ENCODE measurements around the gene RASSF10.

The RASSF10 gene

GRCh38 chr11:12995188-12995587 is 13.9 kb upstream of the RASSF10 start:
- no peak for DNase-seq

- no peak for DNase-seq
Measured at GRCh38 chr11:12995823-12996222, 13.3 kb upstream of the RASSF10 start.

- DNase-seq = no peak
Measured at GRCh38 chr11:12997168-12997567, 11.9 kb upstream of the RASSF10 start.

GRCh38 chr11:12998336-12998735 is 10.8 kb upstream of the RASSF10 start:
- DNase-seq = no peak

- DNase-seq = no peak
Measured at GRCh38 chr11:12999597-12999996, 9.5 kb upstream of the RASSF10 start.

GRCh38 chr11:13000116-13000515 is 9.0 kb upstream of the RASSF10 start:
- no peak for DNase-seq

GRCh38 chr11:13000721-13001120 is 8.4 kb upstream of the RASSF10 start:
- DNase-seq = no peak

GRCh38 chr11:13003736-13004493 is 5.2 kb upstream of the RASSF10 start:
- DNase-seq = no peak

GRCh38 chr11:13007182-13008060 is 1.7 kb upstream of the RASSF10 start:
- DNase-seq = no peak

GRCh38 chr11:13008061-13008435 is 1.1 kb upstream of the RASSF10 start:
- DNase-seq = no peak

GRCh38 chr11:13009476-13009920 is 382 bp downstream of the RASSF10 start:
- no peak for DNase-seq

- no peak for DNase-seq
Measured at GRCh38 chr11:13009921-13010748, 1.0 kb downstream of the RASSF10 start.

- no peak for DNase-seq
Measured at GRCh38 chr11:13010749-13011465, 1.8 kb downstream of the RASSF10 start.

GRCh38 chr11:13011466-13012055 is 2.4 kb downstream of the RASSF10 start:
- DNase-seq = no peak

GRCh38 chr11:13012056-13012661 is 3.0 kb downstream of the RASSF10 start:
- no peak for DNase-seq

GRCh38 chr11:13013054-13013488 is 4.0 kb downstream of the RASSF10 start:
- no peak for DNase-seq

- no peak for DNase-seq
Measured at GRCh38 chr11:13015753-13016152, 6.6 kb downstream of the RASSF10 start.

- no peak for DNase-seq
Measured at GRCh38 chr11:13016415-13016814, 7.3 kb downstream of the RASSF10 start.

GRCh38 chr11:13019313-13019712 is 10.2 kb downstream of the RASSF10 start:
- no peak for DNase-seq

- DNase-seq = no peak
Measured at GRCh38 chr11:13023423-13023822, 14.3 kb downstream of the RASSF10 start.

GRCh38 chr11:13026722-13027121 is 17.6 kb downstream of the RASSF10 start:
- no peak for DNase-seq

- no peak for DNase-seq
Measured at GRCh38 chr11:13028322-13028721, 19.2 kb downstream of the RASSF10 start.

Data from CD4-positive, alpha-beta T cell treated with Interleukin-21 for 1 hour (primary cell).